Measurements from ENCODE around the gene RHOA. TPM values are rescaled to one million over a fixed set of nuclear protein-coding genes. Genes with fewer than 3 reads are reported as not detected.

Gene RHOA
- total and polyA plus RNA-seq, 2 of the 4 experiments (the other 2 are of a cell fraction), result 383 to 879 TPM

GRCh38 chr3:49370585-49371290, 41.0 kb downstream of the RHOA start:
- Histone ChIP-seq H2BK20ac (ENCODE audit: low read depth, low read length) (no peak overlapping the region), H3K56ac (ENCODE audit: extremely low read depth, insufficient read depth, low read length) (no peak overlapping the region), H3K27me3 (ENCODE audit: control insufficient read depth, insufficient read depth, low read length) (no peaks in the 10 kb centered on the region), H3K4me3 (ENCODE audit: insufficient read depth, low read depth, low read length) (no peak overlapping the region), H3K9me3 (ENCODE audit: control insufficient read depth, insufficient read depth, low read length) (no peaks in the 10 kb centered on the region), H3K14ac (replicated peaks; ENCODE audit: low read depth, low read length) (no peak overlapping the region), H2AK5ac (ENCODE audit: low read depth, low read length) (no peak overlapping the region; the same call in 1 of the 2 replicates), H4K8ac (ENCODE audit: low read depth in 2 of 2, low read length in 2 of 2) (no peak overlapping the region), H3K9me1 (ENCODE audit: insufficient read depth, low read length) (peaks cover 12% of the 10 kb centered on the region), H2BK5ac (ENCODE audit: low read depth, low read length, poor library complexity, severe bottlenecking) (no peak overlapping the region), H4K91ac (ENCODE audit: insufficient read depth, low read depth, low read length) (no peak overlapping the region), H3K23ac (ENCODE audit: low read depth, low read length) (peak overlapping the region; percentile 4; the same call in 1 of the 2 replicates), H2BK15ac (ENCODE audit: low read depth, low read length) (no peak overlapping the region), H2BK120ac (ENCODE audit: low read depth, low read length) (no peak overlapping the region), H3K18ac (ENCODE audit: low read depth, low read length) (no peak overlapping the region), H4K5ac (ENCODE audit: low read depth, low read length) (no peak overlapping the region), H4K20me1 (ENCODE audit: insufficient read depth, low read length) (peaks cover 77% of the 10 kb centered on the region), H3K36me3 (ENCODE audit: control insufficient read depth, insufficient read depth, low read length) (peaks cover 58% of the 10 kb centered on the region), H3K4me2 (ENCODE audit: low read depth, low read length) (no peak overlapping the region), H3K4ac (ENCODE audit: low read depth, low read length) (no peak overlapping the region), H2AK9ac (replicated peaks; ENCODE audit: low read depth, low read length, poor library complexity) (no peak overlapping the region), H3K79me1 (ENCODE audit: low read depth in 1 of 2, low read length in 2 of 2) (peaks cover 18 to 76% of the 10 kb centered on the region in 2 experiments), H3K4me1 (ENCODE audit: control insufficient read depth, insufficient read depth, low read length) (no peaks in the 10 kb centered on the region), H2AFZ (replicated peaks; ENCODE audit: low read length, poor library complexity) (no peak overlapping the region), H3K27ac (ENCODE audit: insufficient read depth, low read length) (no peak overlapping the region), H3K9ac (ENCODE audit: low read depth, low read length) (no peak overlapping the region)
- WGBS, 2 experiments (ENCODE audit: extremely low coverage in 2 of 2, insufficient read length in 1 of 2), result 100% methylated on average over 2 of the region's 6 CpGs; no CpG with 5 or more reads in 1 of the 2 experiments
- dilution Hi-C loops (cut with HindIII; ENCODE audit: low sequenced_read_pairs, unreplicated experiment), result no loop called here
- in situ Hi-C loops (cut with MboI; ENCODE audit: low sequenced_read_pairs), result no loop called here
- BruUV-seq (replicated peaks), result no TSS peak
- no peak for ATAC-seq (ENCODE audit: low read depth)
- TF ChIP-seq, protein P1, sequence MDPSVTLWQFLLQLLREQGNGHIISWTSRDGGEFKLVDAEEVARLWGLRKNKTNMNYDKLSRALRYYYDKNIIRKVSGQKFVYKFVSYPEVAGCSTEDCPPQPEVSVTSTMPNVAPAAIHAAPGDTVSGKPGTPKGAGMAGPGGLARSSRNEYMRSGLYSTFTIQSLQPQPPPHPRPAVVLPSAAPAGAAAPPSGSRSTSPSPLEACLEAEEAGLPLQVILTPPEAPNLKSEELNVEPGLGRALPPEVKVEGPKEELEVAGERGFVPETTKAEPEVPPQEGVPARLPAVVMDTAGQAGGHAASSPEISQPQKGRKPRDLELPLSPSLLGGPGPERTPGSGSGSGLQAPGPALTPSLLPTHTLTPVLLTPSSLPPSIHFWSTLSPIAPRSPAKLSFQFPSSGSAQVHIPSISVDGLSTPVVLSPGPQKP (IDR thresholded peaks at IDR 0.05; ENCODE audit: borderline replicate concordance, low read depth, low read length), result no peak
- TF ChIP-seq NFE2L2 (IDR thresholded peaks at IDR 0.05; ENCODE audit: low read depth, low read length) (no peak), CHD1 (IDR thresholded peaks at IDR 0.05; ENCODE audit: low read depth, low read length) (no peak), RFX5 (IDR thresholded peaks at IDR 0.05; ENCODE audit: low read depth, low read length) (no peak), FOS (IDR thresholded peaks at IDR 0.05; ENCODE audit: low read depth, low read length) (no peak), BHLHE40 (IDR thresholded peaks at IDR 0.05; ENCODE audit: low read depth, low read length) (no peak), MAZ (IDR thresholded peaks at IDR 0.05; ENCODE audit: borderline replicate concordance, low read depth, low read length) (no peak), CEBPB (IDR thresholded peaks at IDR 0.05; ENCODE audit: low read depth, low read length) (no peak), POLR2A (IDR thresholded peaks at IDR 0.05; ENCODE audit: low read depth, low read length) (no peak), RCOR1 (IDR thresholded peaks at IDR 0.05; ENCODE audit: insufficient replicate concordance, low read length) (no peak)
- DNase-seq, result no peak
- POLR2A ChIA-PET (ENCODE audit: unreplicated experiment), result no interaction called here
- intact Hi-C loops (cut with micrococcal nuclease), result no loop called here
- CTCF ChIA-PET, result no interaction called here

Measured in IMR-90 (cell line).